ENCODE data around the gene AP2B1.

AP2B1 gene

GRCh38 chr17:35614810-35615209 is 27.7 kb downstream of the AP2B1 start:
- no peak overlapping the region for H3K4me2 ChIP-seq (ENCODE audit: low read depth, low read length)
- H4K20me1 ChIP-seq (ENCODE audit: insufficient read depth, low read length), result no peaks in the 10 kb centered on the region
- H3K27ac ChIP-seq (ENCODE audit: low read length), result no peak overlapping the region
- no peaks in the 10 kb centered on the region for H3F3A ChIP-seq (ENCODE audit: insufficient read depth, low read length)
- H3K36me3 ChIP-seq (replicated peaks; ENCODE audit: insufficient read depth, low read length), result no peaks in the 10 kb centered on the region
- H3K9me2 ChIP-seq (replicated peaks; ENCODE audit: insufficient read depth, low read length), result no peaks in the 10 kb centered on the region
- H3K79me2 ChIP-seq (ENCODE audit: low read length), result no peaks in the 10 kb centered on the region
- H3K4me3 ChIP-seq (ENCODE audit: low read length), result no peak overlapping the region
- H3K9me3 ChIP-seq (replicated peaks; ENCODE audit: insufficient read depth, low read length), result no peaks in the 10 kb centered on the region
- H3K9ac ChIP-seq (ENCODE audit: low read length), result no peak overlapping the region
- H2AFZ ChIP-seq (ENCODE audit: low read length), result no peak overlapping the region
- no peaks in the 10 kb centered on the region for H3K4me1 ChIP-seq (ENCODE audit: low read length)
- no peaks in the 10 kb centered on the region for H3K27me3 ChIP-seq (replicated peaks; ENCODE audit: insufficient read depth, low read length)
- TF ChIP-seq EZH2 (optimal IDR thresholded peaks at IDR 0.05; ENCODE audit: low read depth, low read length) (no peak), EZH2phosphoT487 (IDR thresholded peaks at IDR 0.05; ENCODE audit: low read length) (no peak), CTCF (IDR thresholded peaks at IDR 0.05; ENCODE audit: low read length) (no peak)
- no peak for DNase-seq

DNA sequence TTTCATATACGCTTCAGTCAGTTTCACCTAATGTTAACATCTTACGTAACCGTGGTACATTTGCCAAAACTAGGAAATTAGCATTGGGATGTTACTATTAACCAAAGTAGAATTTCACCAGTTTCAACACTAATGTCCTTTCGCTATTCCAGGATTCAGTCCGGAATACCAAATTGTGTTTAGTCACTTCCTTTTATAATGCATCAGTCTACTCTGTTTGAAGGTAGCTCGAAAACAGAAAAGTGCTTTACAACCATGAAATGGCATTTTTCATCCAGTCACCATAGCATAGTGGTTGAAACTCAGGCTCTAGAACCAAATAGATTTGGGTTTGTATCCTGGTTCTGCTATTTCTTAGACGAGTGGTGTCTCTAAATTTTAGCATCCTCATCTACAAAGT is 29.4 kb downstream of the AP2B1 start:
- TF ChIP-seq EZH2 (optimal IDR thresholded peaks at IDR 0.05; ENCODE audit: low read depth, low read length), result no peak
- no peak for TF ChIP-seq CTCF (IDR thresholded peaks at IDR 0.05; ENCODE audit: low read length)
- TF ChIP-seq EZH2phosphoT487 (IDR thresholded peaks at IDR 0.05; ENCODE audit: low read length), result no peak
- Histone ChIP-seq H3K4me3 (ENCODE audit: low read length) (no peak overlapping the region), H3K9ac (ENCODE audit: low read length) (no peak overlapping the region), H3K36me3 (replicated peaks; ENCODE audit: insufficient read depth, low read length) (no peaks in the 10 kb centered on the region), H3K27ac (ENCODE audit: low read length) (no peak overlapping the region), H3K4me1 (ENCODE audit: low read length) (no peaks in the 10 kb centered on the region), H3K9me2 (replicated peaks; ENCODE audit: insufficient read depth, low read length) (no peaks in the 10 kb centered on the region), H3F3A (ENCODE audit: insufficient read depth, low read length) (no peaks in the 10 kb centered on the region), H2AFZ (ENCODE audit: low read length) (no peak overlapping the region), H3K27me3 (replicated peaks; ENCODE audit: insufficient read depth, low read length) (no peaks in the 10 kb centered on the region), H3K4me2 (ENCODE audit: low read depth, low read length) (no peak overlapping the region), H3K79me2 (ENCODE audit: low read length) (no peaks in the 10 kb centered on the region), H4K20me1 (ENCODE audit: insufficient read depth, low read length) (no peaks in the 10 kb centered on the region), H3K9me3 (replicated peaks; ENCODE audit: insufficient read depth, low read length) (no peaks in the 10 kb centered on the region)
- DNase-seq, result no peak

GRCh38 chr17:35617505-35617904 is 30.4 kb downstream of the AP2B1 start:
- no peak overlapping the region for H3K9ac ChIP-seq (ENCODE audit: low read length)
- no peak overlapping the region for H3K4me2 ChIP-seq (ENCODE audit: low read depth, low read length)
- no peaks in the 10 kb centered on the region for H3K79me2 ChIP-seq (ENCODE audit: low read length)
- H3K4me3 ChIP-seq (ENCODE audit: low read length), result no peak overlapping the region
- no peaks in the 10 kb centered on the region for H3K36me3 ChIP-seq (replicated peaks; ENCODE audit: insufficient read depth, low read length)
- H3K4me1 ChIP-seq (ENCODE audit: low read length), result no peaks in the 10 kb centered on the region
- H2AFZ ChIP-seq (ENCODE audit: low read length), result no peak overlapping the region
- H3K27ac ChIP-seq (ENCODE audit: low read length), result no peak overlapping the region
- no peaks in the 10 kb centered on the region for H3K27me3 ChIP-seq (replicated peaks; ENCODE audit: insufficient read depth, low read length)
- no peak for DNase-seq
- no peaks in the 10 kb centered on the region for H3K9me2 ChIP-seq (replicated peaks; ENCODE audit: insufficient read depth, low read length)
- no peaks in the 10 kb centered on the region for H3F3A ChIP-seq (ENCODE audit: insufficient read depth, low read length)
- no peaks in the 10 kb centered on the region for H4K20me1 ChIP-seq (ENCODE audit: insufficient read depth, low read length)
- TF ChIP-seq EZH2phosphoT487 (IDR thresholded peaks at IDR 0.05; ENCODE audit: low read length) (no peak), CTCF (IDR thresholded peaks at IDR 0.05; ENCODE audit: low read length) (no peak), EZH2 (optimal IDR thresholded peaks at IDR 0.05; ENCODE audit: low read depth, low read length) (no peak)
- no peaks in the 10 kb centered on the region for H3K9me3 ChIP-seq (replicated peaks; ENCODE audit: insufficient read depth, low read length)
